ENCODE data around the gene TP53TG5. TPM values are rescaled to one million over a fixed set of nuclear protein-coding genes. Genes with fewer than 3 reads are reported as not detected.

TP53TG5 gene
- total RNA-seq, 1 donor from 2014 or later: not detected

DNA sequence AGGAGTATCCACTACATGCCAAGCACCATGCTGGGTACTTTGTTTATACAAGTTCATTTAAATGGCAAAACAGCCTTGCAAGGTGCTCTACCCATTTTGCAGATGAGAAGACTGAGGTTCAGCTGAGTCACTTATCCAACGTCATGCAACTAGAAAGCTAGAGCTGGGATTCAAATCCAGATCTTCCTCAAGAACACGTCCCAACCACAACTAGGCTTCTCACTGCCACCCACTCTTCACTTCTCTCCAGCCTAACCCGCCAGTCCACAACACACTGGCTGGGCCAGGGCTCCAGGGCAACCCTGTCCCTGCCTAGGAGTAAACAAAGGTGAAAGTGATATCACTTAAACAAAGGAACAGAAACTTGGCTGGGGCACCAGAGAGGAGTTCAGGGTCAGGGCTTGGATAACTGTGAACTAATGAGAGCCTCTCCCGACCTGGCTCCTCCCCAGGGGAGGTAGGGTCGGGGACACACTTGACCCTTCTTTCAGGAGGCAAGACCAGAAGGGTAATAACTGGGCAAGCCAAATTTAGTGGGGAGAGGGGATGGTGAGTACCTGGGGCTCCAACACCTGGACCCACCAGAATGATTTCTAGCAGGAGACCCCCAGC, 37.8 kb downstream of the TP53TG5 start:
- DNase-seq (ENCODE audit: low read depth) (no peak), FAIRE-seq (no peak)
- H3K36me3 ChIP-seq (ENCODE audit: insufficient read depth, low read length): peaks cover 11% of the 10 kb centered on the region
- no peak overlapping the region for H3K9ac ChIP-seq (ENCODE audit: low read length)
- Mint-ChIP-seq H3K9me3 (ENCODE audit: unreplicated experiment) (no peaks in the 10 kb centered on the region), H3K27me3 (ENCODE audit: low read depth, unreplicated experiment) (no peaks in the 10 kb centered on the region), H3K4me3 (ENCODE audit: unreplicated experiment) (peak overlapping the region; percentile 54), H3K4me1 (ENCODE audit: low read depth, unreplicated experiment) (peaks cover 84% of the 10 kb centered on the region), H3K36me3 (ENCODE audit: low read depth, unreplicated experiment) (peaks cover 7% of the 10 kb centered on the region), H3K27ac (ENCODE audit: unreplicated experiment) (peak overlapping the region; percentile 89)
- H3K27ac ChIP-seq (ENCODE audit: low read depth, low read length): peak overlapping the region; percentile 7
- peaks cover 91% of the 10 kb centered on the region for H3K4me1 ChIP-seq (ENCODE audit: insufficient read depth, low read length)
- H2AFZ ChIP-seq (ENCODE audit: low read depth, low read length): no peak overlapping the region
- peaks cover 85% of the 10 kb centered on the region for H3K79me2 ChIP-seq (ENCODE audit: insufficient read depth, low read length)
- no peak overlapping the region for H3K4me2 ChIP-seq (ENCODE audit: low read length)
- peaks cover 40% of the 10 kb centered on the region for H4K20me1 ChIP-seq (ENCODE audit: insufficient read depth, low read length)
- no peaks in the 10 kb centered on the region for H3K27me3 ChIP-seq (ENCODE audit: insufficient read depth, low read length)
- TF ChIP-seq, protein P1, sequence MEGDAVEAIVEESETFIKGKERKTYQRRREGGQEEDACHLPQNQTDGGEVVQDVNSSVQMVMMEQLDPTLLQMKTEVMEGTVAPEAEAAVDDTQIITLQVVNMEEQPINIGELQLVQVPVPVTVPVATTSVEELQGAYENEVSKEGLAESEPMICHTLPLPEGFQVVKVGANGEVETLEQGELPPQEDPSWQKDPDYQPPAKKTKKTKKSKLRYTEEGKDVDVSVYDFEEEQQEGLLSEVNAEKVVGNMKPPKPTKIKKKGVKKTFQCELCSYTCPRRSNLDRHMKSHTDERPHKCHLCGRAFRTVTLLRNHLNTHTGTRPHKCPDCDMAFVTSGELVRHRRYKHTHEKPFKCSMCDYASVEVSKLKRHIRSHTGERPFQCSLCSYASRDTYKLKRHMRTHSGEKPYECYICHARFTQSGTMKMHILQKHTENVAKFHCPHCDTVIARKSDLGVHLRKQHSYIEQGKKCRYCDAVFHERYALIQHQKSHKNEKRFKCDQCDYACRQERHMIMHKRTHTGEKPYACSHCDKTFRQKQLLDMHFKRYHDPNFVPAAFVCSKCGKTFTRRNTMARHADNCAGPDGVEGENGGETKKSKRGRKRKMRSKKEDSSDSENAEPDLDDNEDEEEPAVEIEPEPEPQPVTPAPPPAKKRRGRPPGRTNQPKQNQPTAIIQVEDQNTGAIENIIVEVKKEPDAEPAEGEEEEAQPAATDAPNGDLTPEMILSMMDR (IDR thresholded peaks at IDR 0.05; ENCODE audit: insufficient read depth, low read depth, low read length): no peak
- no peak for TF ChIP-seq EZH2 (IDR thresholded peaks at IDR 0.05; ENCODE audit: insufficient read depth, low read length)
- H3K9me3 ChIP-seq (ENCODE audit: insufficient read depth, low read depth, low read length): no peaks in the 10 kb centered on the region
- H3K4me3 ChIP-seq (ENCODE audit: insufficient read depth, low read depth, low read length): no peak overlapping the region

GRCh38 chr20:45339799-45340198, 38.3 kb downstream of the TP53TG5 start:
- peaks cover 37% of the 10 kb centered on the region for H4K20me1 ChIP-seq (ENCODE audit: insufficient read depth, low read length)
- H3K4me3 ChIP-seq (ENCODE audit: insufficient read depth, low read depth, low read length): no peak overlapping the region
- H3K36me3 ChIP-seq (ENCODE audit: insufficient read depth, low read length): peaks cover 14% of the 10 kb centered on the region
- Mint-ChIP-seq H3K4me3 (ENCODE audit: unreplicated experiment) (peak overlapping the region; percentile 50), H3K27ac (ENCODE audit: unreplicated experiment) (peak overlapping the region; percentile 41), H3K36me3 (ENCODE audit: low read depth, unreplicated experiment) (peaks cover 7% of the 10 kb centered on the region), H3K27me3 (ENCODE audit: low read depth, unreplicated experiment) (no peaks in the 10 kb centered on the region), H3K4me1 (ENCODE audit: low read depth, unreplicated experiment) (peaks cover 79% of the 10 kb centered on the region), H3K9me3 (ENCODE audit: unreplicated experiment) (no peaks in the 10 kb centered on the region)
- no peak for TF ChIP-seq EZH2 (IDR thresholded peaks at IDR 0.05; ENCODE audit: insufficient read depth, low read length)
- TF ChIP-seq, protein P1 (IDR thresholded peaks at IDR 0.05; ENCODE audit: insufficient read depth, low read depth, low read length): no peak
- no peak overlapping the region for H3K4me2 ChIP-seq (ENCODE audit: low read length)
- no peak overlapping the region for H3K27ac ChIP-seq (ENCODE audit: low read depth, low read length)
- peaks cover 85% of the 10 kb centered on the region for H3K4me1 ChIP-seq (ENCODE audit: insufficient read depth, low read length)
- no peaks in the 10 kb centered on the region for H3K27me3 ChIP-seq (ENCODE audit: insufficient read depth, low read length)
- FAIRE-seq: no peak
- no peaks in the 10 kb centered on the region for H3K9me3 ChIP-seq (ENCODE audit: insufficient read depth, low read depth, low read length)
- H3K9ac ChIP-seq (ENCODE audit: low read length): no peak overlapping the region
- no peak for DNase-seq (ENCODE audit: low read depth)
- H2AFZ ChIP-seq (ENCODE audit: low read depth, low read length): no peak overlapping the region
- peaks cover 85% of the 10 kb centered on the region for H3K79me2 ChIP-seq (ENCODE audit: insufficient read depth, low read length)

GRCh38 chr20:45339084-45339483, 39.0 kb downstream of the TP53TG5 start:
- H3K9me3 Mint-ChIP-seq (ENCODE audit: unreplicated experiment): no peaks in the 10 kb centered on the region
- Histone ChIP-seq H4K20me1 (ENCODE audit: insufficient read depth, low read length) (peaks cover 32% of the 10 kb centered on the region), H3K4me1 (ENCODE audit: insufficient read depth, low read length) (peaks cover 78% of the 10 kb centered on the region), H3K4me3 (ENCODE audit: insufficient read depth, low read depth, low read length) (no peak overlapping the region), H3K9ac (ENCODE audit: low read length) (peak overlapping the region; percentile 87), H3K79me2 (ENCODE audit: insufficient read depth, low read length) (peaks cover 85% of the 10 kb centered on the region), H3K9me3 (ENCODE audit: insufficient read depth, low read depth, low read length) (no peaks in the 10 kb centered on the region), H3K4me2 (ENCODE audit: low read length) (no peak overlapping the region), H3K27ac (ENCODE audit: low read depth, low read length) (peak overlapping the region; percentile 100), H3K36me3 (ENCODE audit: insufficient read depth, low read length) (peaks cover 14% of the 10 kb centered on the region), H3K27me3 (ENCODE audit: insufficient read depth, low read length) (no peaks in the 10 kb centered on the region), H2AFZ (ENCODE audit: low read depth, low read length) (no peak overlapping the region)
- no peak for DNase-seq (ENCODE audit: low read depth)
- H3K36me3 Mint-ChIP-seq (ENCODE audit: low read depth, unreplicated experiment): peaks cover 7% of the 10 kb centered on the region
- peak overlapping the region; percentile 88 for H3K27ac Mint-ChIP-seq (ENCODE audit: unreplicated experiment)
- no peaks in the 10 kb centered on the region for H3K27me3 Mint-ChIP-seq (ENCODE audit: low read depth, unreplicated experiment)
- FAIRE-seq: no peak
- H3K4me1 Mint-ChIP-seq (ENCODE audit: low read depth, unreplicated experiment): peaks cover 73% of the 10 kb centered on the region
- peak overlapping the region; percentile 34 for H3K4me3 Mint-ChIP-seq (ENCODE audit: unreplicated experiment)
- TF ChIP-seq, protein P1 (IDR thresholded peaks at IDR 0.05; ENCODE audit: insufficient read depth, low read depth, low read length): no peak
- no peak for TF ChIP-seq EZH2 (IDR thresholded peaks at IDR 0.05; ENCODE audit: insufficient read depth, low read length)
